HepG2 (cell line): Measurements from ENCODE around the gene CTXN1. TPM values are rescaled to one million over a fixed set of nuclear protein-coding genes. Genes with fewer than 3 reads are reported as not detected.

Experiments used
- CAMTA2 ChIP-seq: sonication (generic); formaldehyde crosslinking; IDR thresholded peaks from 2 replicates; pipeline ENCODE4 v1.4.0; 2020; ENCODE audit warnings: mild to moderate bottlenecking, missing genetic modification reagents, borderline replicate concordance
- CTCF ChIP-seq: sonication (generic); formaldehyde crosslinking; IDR thresholded peaks from 2 replicates; pipeline ENCODE4 v1.5.0; 2020; ENCODE audit warnings: mild to moderate bottlenecking, missing genetic modification reagents, moderate library complexity
- FUBP1 ChIP-seq: sonication (generic); formaldehyde crosslinking; IDR thresholded peaks from 2 replicates; pipeline ENCODE4 v1.5.1; 2020; ENCODE audit warnings: missing genetic modification reagents, mild to moderate bottlenecking, borderline replicate concordance
- HMG20B ChIP-seq: conservative IDR thresholded peaks from 2 replicates; pipeline ENCODE4 v1.6.1; 2016; ENCODE audit warnings: missing genetic modification reagents, missing compliant biosample characterization
- HMGA1 ChIP-seq: sonication (generic); formaldehyde crosslinking; conservative IDR thresholded peaks from 2 replicates; pipeline ENCODE4 v1.4.0; 2020; ENCODE audit warnings: missing genetic modification reagents
- NR2F1 ChIP-seq, 2 experiments: fragments of 450-650 bp in 1 of 2; formaldehyde crosslinking in 1 of 2; IDR thresholded peaks; 2 replicates each; pipeline versions ENCODE4 v1.5.0 to v1.6.1; 2016 to 2020; ENCODE audit warnings: mild to moderate bottlenecking in 1 of 2, missing compliant biosample characterization in 1 of 2, missing genetic modification reagents in 1 of 2, moderate library complexity in 1 of 2
- NR2F6 ChIP-seq, 2 experiments: IDR thresholded peaks; 2 replicates each; pipeline ENCODE4 v1.6.1; 2016; ENCODE audit warnings: antibody characterized with exemption in 1 of 2, mild to moderate bottlenecking in 1 of 2
- NR3C1 ChIP-seq: sonication (generic); formaldehyde crosslinking; IDR thresholded peaks from 2 replicates; pipeline ENCODE4 v1.4.0; 2020; ENCODE audit warnings: missing genetic modification reagents
- PHF5A ChIP-seq: IDR thresholded peaks from one replicate; pipeline ENCODE4 v1.6.1; 2018; ENCODE audit warnings: low read depth, missing genetic modification reagents; ENCODE audit not compliant: unreplicated experiment
- RBM22 ChIP-seq: fragments of 200-400 bp; formaldehyde crosslinking; optimal IDR thresholded peaks from 2 replicates; pipeline ENCODE3; 2017; ENCODE audit warnings: mild to moderate bottlenecking, low read length, moderate library complexity
- RNF219 ChIP-seq: sonication (generic); formaldehyde crosslinking; IDR thresholded peaks from 2 replicates; pipeline ENCODE4 v1.5.0; 2020; ENCODE audit warnings: mild to moderate bottlenecking, missing genetic modification reagents
- TRIM24 ChIP-seq: sonication (generic); formaldehyde crosslinking; IDR thresholded peaks from 2 replicates; pipeline ENCODE4 v1.8.0; 2022; ENCODE audit warnings: mild to moderate bottlenecking, missing genetic modification reagents
- WIZ ChIP-seq: sonication (generic); formaldehyde crosslinking; IDR thresholded peaks from 2 replicates; pipeline ENCODE4 v1.5.1; 2020; ENCODE audit warnings: mild to moderate bottlenecking, missing genetic modification reagents
- XRCC5 ChIP-seq: fragments of 200-400 bp; formaldehyde crosslinking; optimal IDR thresholded peaks from 2 replicates; pipeline ENCODE3; 2017; ENCODE audit warnings: mild to moderate bottlenecking, low read length
- ZBTB10 ChIP-seq: sonication (generic); formaldehyde crosslinking; IDR thresholded peaks from 2 replicates; pipeline ENCODE4 v1.4.0; 2020; ENCODE audit warnings: missing genetic modification reagents, borderline replicate concordance
- ZFP1 ChIP-seq: IDR thresholded peaks from 2 replicates; pipeline ENCODE4 v1.6.1; 2016
- ZNF101 ChIP-seq: sonication (generic); formaldehyde crosslinking; IDR thresholded peaks from 2 replicates; pipeline ENCODE4 v1.4.0; 2020; ENCODE audit warnings: mild to moderate bottlenecking, low read depth, missing genetic modification reagents, borderline replicate concordance
- ZNF335 ChIP-seq: sonication (generic); formaldehyde crosslinking; IDR thresholded peaks from 2 replicates; pipeline ENCODE4 v1.4.0; 2020; ENCODE audit warnings: missing genetic modification reagents
- ZNF562 ChIP-seq: sonication (generic); formaldehyde crosslinking; IDR thresholded peaks from 2 replicates; pipeline ENCODE4 v1.8.0; 2022; ENCODE audit warnings: missing genetic modification reagents, borderline replicate concordance
- ZNF776 ChIP-seq: sonication (generic); formaldehyde crosslinking; IDR thresholded peaks from 2 replicates; pipeline ENCODE4 v1.4.0; 2020; ENCODE audit warnings: mild to moderate bottlenecking, missing genetic modification reagents
- ZNF839 ChIP-seq: sonication (generic); formaldehyde crosslinking; IDR thresholded peaks from 2 replicates; pipeline ENCODE4 v1.4.0; 2020; ENCODE audit warnings: missing genetic modification reagents, mild to moderate bottlenecking, borderline replicate concordance
- polyA plus RNA-seq, 8 experiments: library from polyadenylated mRNA; depleted of rRNA in 3 of 8; stranded (reverse) in 7 of 8; unstranded in 1 of 8; fragments of >200 nt; fragmentation: Illumina TruSeq in 4 of 8; extraction: Trizol in 4 of 8; gene quantifications; 2 replicates each; pipeline versions ENCODE4 v1.2.1 to v1.2.3, GENCODE V29; 2011 to 2016; ENCODE audit warnings: low read depth in 4 of 8, missing spikeins in 1 of 8, mixed read lengths in 1 of 8; ENCODE audit not compliant: insufficient read depth in 1 of 8
- total RNA-seq, 5 experiments: library from RNA; depleted of rRNA; stranded (reverse); fragments of >200 nt; fragmentation: Illumina TruSeq; extraction: Trizol; gene quantifications; 2 replicates each; pipeline ENCODE4 v1.2.3, GENCODE V29; 2016; ENCODE audit warnings: low read depth in 1 of 5

The CTXN1 gene
- total and polyA plus RNA-seq, 2 of the 13 experiments (the other 11 are each of a cell fraction or from before 2014, with no cell fraction given), result 0.11 TPM; not detected in 1

GRCh38 chr19:7943444-7944176, 17.7 kb upstream of the CTXN1 start, which contains the start of gene TIMM44 (continued):
- TF ChIP-seq CTCF, result no peak
- TF ChIP-seq RBM22, result no peak
- TF ChIP-seq NR2F6 (IDR thresholded peaks at IDR 0.05), result peak; percentile 52
- peak; percentile 79 for TF ChIP-seq NR2F6 (CRISPR knock-in tag; IDR thresholded peaks at IDR 0.05)
- TF ChIP-seq HMG20B (CRISPR knock-in tag), result 0 out of 2 replicates have a peak, but pooled peaks have one; percentile 21
- TF ChIP-seq FUBP1 (CRISPR knock-in tag), result no peak
- TF ChIP-seq XRCC5, result peak; percentile 15
- TF ChIP-seq TRIM24 (CRISPR knock-in tag), result no peak
- TF ChIP-seq ZNF335 (CRISPR knock-in tag), result no peak
- TF ChIP-seq ZBTB10 (CRISPR knock-in tag), result no peak
- no peak for TF ChIP-seq ZNF839 (CRISPR knock-in tag)
- TF ChIP-seq ZFP1 (CRISPR knock-in tag), result no peak
- no peak for TF ChIP-seq WIZ (CRISPR knock-in tag)
- no peak; the same call in 1 of the 2 replicates for TF ChIP-seq CAMTA2 (CRISPR knock-in tag)
- TF ChIP-seq RNF219 (CRISPR knock-in tag), result peak; percentile 89
- TF ChIP-seq ZNF562 (CRISPR knock-in tag), result no peak
- 0 out of 2 replicates have a peak, but pooled peaks have one; percentile 63 for TF ChIP-seq ZNF776
- TF ChIP-seq PHF5A (CRISPR knock-in tag), result no peak
- TF ChIP-seq ZNF101, result no peak
- TF ChIP-seq HMGA1, result no peak
- TF ChIP-seq NR3C1 (CRISPR knock-in tag), result no peak
- TF ChIP-seq NR2F1 (CRISPR knock-in tag; IDR thresholded peaks at IDR 0.05), result peak; percentile 33 to 44; a peak in 2 of 4 replicates
